Middle frontal gyrus (tissue), 1 donor: ENCODE data around the gene MRPL33.
A peak's percentile ranks its signal among the peaks of the same experiment; 100 is the strongest.
"Not testable (repeated sequence)": the region's sequence is repeated elsewhere in the genome, so short reads cannot be mapped to it uniquely, and the experiment has no call there.

Experiments used
- DNase-seq: peaks from one replicate; pipeline ENCODE4 v3.0.0-alpha.2; 2015; ENCODE audit warnings: low spot score; ENCODE audit errors: extremely low spot score

The MRPL33 gene

DNA sequence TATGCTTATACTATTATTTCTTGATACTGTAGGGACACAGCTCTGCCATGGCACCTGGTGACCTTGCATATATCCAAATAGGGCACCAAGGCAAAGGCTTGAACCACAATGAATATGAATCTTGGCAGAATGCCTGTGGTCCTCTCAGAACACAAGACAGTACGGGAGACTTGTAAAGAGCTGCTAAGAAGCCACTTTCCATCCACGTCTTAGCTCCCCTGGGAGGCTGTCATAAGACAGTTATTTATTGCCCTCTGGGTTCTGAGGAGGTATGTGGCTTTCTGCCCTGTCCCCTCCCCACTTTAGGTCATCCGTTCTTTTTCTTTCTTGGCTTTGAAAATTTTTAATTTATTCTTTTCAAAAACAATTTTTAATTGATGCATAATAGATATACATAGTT lies 29.8 kb upstream of the MRPL33 start:
- no peak for DNase-seq

DNA sequence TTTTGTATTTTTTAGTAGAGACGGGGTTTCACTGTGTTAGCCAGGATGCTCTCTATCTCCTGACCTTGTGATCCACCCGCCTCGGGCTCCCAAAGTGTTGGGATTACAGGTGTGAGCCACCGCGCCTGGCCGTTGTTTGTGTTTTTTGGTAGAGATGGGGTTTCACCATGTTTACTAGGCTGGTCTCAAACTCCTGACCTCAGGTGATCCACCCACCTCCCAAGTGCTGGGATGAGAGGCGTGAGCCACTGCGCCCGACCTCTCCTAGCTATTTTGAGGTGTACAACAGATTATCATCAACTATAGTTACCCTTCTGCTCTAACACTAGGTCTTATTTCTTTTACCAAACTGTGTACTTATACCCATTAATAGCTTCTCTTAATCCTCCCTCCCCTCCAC lies 28.9 kb upstream of the MRPL33 start:
- DNase-seq, result no peak

DNA sequence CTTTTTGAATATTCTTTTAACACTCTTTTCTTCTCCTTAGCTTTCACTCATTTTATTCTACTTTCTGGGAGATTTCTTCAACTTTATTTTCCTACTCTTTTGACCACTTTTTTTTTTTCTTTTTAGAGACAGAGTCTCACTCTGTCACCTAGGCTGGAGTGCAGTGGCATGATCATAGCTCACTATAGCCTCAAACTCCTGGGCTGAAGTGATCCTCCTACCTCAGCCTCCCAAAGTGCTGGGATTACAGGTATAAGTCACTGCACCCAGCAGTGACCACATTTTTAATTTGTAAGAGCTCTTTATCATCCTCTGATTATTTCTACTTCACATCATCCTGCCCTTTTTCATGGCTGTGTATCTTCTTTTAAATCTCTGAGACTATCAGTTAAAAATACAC lies 26.0 kb upstream of the MRPL33 start:
- DNase-seq, result not testable (repeated sequence)

DNA sequence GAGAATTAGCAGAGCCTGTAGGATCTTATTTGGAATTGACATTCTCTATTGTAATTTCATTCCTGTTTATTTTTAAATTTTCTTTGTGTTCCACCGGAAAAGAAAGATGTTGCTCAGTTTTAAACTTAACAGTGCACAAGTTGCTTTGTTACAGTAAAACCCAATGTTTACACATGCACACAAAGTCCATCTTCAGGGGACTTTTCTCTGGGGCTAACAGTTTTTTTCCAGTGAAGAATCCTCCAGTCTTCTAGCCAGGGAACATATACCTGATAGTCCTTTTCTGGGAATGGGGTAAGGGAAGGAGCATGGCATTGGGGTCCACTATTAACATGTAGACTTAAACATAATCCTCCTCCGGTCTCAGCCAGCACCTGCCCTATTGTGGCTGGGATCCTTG lies 25.2 kb upstream of the MRPL33 start:
- DNase-seq, result no peak

DNA sequence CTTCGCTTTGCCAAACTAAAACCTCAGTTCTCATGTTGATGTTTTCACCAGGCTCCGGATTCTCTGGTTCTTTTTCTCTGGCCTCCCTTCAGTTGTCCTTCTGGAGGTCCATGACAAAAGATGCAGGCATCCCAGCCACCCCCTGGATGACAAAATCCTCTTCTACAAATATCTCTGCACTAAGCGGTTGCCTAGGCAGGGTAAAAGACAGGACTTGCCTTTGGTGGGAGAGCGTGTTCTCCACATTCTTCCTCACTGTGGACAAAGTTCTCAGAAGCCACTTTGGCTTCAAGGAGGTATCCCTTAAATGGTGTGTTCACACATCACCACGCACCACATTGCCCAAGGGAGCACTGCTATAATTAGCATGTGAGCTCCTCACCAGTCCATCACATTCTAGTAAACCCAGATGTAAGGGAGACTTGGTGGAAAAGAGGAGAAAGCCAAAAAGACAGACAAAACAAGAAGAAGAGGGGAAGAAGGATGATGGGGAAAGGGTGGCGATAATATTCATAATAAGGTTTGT lies 23.6 kb upstream of the MRPL33 start:
- DNase-seq, result peak; percentile 4

DNA sequence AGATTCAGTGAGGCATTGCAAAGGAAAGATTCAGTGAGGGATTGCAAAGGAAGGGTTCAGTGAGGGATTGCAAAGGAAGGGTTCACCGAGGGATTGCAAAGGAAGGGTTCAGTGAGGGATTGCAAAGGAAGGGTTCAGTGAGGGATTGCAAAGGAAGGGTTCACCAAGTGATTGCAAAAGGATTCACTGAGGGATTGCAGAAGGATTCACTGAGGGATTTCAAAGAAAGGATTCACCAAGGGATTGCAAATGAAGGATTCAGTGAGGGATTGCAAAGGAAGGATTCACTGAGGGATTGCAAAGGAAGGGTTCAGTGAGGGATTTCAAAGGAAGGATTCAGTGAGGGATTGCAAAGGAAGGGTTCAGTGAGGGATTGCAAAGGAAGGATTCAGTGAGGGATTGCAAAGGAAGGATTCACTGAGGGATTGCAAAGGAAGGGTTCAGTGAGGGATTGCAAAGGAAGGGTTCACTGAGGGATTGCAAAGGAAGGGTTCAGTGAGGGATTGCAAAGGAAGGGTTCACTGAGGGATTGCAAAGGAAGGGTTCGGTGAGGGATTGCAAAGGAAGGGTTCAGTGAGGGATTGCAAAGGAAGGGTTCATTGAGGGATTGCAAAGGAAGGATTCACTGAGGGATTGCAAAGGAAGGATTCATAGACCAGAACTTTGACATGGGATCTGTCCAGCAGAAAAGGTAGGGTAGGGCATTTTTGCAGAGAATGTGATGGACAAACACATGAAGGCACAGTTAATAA lies 22.5 kb upstream of the MRPL33 start:
- not testable (repeated sequence) for DNase-seq

DNA sequence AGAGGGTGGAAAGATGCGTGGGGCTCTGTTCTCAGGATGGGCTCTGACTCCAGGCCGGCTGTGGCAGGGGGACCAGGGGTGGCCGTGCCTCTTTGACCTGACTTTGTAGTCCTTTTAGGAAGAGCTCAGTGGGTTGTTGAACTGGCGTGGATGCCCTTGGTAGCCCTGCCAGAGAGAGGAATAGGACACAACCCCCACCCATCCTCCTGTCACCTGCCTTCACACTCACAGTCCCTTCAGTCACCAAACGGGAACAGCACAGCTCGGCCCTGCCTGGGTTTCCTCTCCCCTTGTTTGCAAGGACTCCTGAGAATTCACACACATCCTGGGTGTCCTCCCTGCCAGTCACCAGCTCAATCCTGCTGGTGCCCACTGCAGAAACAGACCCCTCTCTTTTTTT lies 20.1 kb upstream of the MRPL33 start:
- no peak for DNase-seq

DNA sequence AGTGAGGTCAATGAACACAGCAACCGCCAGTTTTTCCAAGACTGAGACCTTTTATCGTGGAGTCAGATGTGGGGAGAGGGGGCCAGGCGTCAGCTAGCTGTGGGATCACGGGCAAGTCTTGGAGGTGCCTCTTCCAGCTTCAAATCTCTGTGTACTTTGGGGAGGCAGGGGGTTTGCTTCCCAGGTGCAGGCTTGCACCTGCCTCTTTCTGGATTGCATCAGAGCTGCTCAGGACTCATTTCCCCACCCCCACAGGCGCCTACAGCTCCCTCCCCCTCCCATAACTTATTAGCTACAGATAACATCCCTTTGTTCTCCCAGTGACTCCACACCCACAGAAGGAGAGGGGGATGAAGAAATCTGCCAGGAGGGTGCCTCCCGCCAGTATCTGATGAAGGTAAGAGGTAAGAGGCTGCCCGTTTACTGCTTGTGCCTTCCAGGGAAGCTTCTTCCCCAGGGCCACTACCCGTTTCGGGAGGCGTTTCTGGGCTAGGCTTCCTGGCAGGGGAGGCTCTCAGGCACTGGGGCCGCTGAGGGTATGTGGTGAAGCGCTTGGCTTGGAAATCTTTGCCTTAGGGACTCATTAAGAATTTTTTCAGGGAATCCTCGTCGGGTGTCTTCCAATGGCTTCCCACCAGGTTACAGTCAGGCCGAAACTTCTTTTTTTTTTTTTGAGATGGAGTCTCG lies 18.8 kb upstream of the MRPL33 start:
- no peak for DNase-seq

DNA sequence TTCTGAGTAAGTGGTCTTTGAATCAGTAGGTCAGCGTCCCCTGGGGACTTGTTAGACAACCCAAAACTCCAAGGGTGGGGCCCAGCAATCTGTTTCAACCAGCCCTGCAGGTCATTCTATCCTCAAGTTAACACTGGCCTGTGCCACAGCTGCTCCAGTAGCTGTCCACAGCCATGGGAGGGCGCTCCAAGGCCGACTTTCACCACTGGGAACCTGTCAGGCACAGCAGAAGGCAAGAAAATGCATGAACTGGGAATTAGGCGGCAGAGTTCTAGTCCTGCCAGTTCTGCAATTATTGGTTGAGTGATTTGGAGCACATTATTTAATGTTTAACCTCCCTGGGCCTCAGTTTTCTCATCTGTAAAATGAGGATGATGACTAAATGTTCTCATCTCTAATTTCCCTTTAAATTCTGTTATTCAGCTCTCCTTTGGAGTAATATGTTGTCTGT lies 17.4 kb upstream of the MRPL33 start:
- no peak for DNase-seq

DNA sequence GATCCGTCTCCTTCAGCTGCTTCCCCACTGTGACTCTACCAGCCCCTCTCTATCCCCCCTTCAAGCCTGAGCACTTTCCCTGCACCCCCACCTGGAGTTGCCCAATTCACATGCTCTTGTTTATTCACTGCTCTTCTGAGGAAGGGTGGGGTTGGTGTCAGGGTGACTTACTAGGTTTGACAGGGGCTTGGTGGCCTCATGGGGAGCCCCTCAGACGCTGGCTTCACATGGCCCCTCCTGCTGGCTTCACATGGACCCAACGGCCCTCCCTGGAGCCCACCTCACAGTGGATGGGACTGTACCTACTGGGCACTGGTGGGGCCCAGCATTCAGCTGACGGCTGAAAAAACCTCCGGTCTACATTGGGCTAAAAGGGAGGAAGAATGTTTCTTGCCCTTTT lies 16.7 kb upstream of the MRPL33 start:
- no peak for DNase-seq

DNA sequence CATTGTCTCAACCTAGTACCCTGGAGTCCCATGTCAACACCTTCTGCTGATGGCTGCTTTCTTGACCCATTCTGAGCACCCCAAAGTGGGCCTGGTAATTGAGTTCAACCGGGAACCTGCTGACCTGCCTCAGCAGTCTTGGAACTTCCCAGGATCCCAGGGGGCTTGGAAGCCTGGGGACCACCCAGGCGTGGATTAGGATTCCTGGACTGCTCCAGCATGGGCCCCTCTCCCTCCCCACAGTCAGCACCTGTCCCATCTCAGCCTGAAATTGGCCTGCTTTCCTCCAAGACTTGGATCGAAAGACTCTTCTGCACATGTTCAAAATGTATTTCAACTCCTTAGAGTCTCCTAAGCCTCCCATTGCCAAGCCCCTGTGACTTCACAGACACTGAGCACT lies 15.4 kb upstream of the MRPL33 start:
- DNase-seq, result no peak

DNA sequence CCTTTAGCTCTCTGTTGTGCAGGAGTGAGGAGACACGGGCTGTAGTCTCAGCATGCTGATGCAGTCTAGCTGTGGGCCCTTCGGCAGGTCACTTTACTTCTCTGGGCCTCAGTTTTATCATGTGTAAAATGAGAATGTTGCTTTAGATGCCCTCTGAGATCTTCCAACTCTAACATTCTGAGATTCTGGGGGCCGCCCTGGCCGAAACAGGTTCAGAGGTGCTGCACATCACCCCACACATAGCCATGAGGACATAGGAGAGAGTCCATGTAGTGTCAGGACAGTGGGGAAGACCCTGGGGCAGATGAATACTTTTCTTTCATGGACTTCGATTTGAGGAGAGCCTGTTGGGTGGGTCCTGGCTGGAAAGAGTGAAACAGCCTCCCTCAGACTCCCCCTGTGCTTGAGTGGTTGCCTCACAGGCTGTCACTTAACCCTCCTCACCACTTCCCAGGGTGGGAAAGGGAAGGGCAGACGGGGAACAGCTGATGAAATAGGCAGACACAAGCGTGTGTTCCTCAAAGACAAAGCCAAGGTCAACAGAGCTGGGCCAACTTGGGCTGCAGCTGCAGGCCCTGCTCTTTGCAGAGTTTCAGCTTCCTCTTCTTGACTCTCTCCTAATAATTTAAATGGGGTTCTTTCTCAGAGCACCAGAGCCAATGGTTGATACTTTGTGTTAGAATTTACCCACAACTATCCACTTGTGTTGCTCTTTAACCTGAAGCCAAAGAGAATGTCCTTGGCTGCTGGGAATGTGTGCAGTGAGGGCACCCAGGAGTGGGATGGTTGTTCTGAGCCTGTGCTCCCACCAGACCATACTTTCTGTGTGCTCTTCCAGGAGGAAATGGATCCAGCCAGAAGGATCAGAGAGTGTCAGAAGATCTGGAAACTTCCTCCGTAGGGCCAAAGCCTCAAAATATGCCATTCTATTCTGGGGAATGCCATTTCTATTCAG lies 14.7 kb upstream of the MRPL33 start:
- DNase-seq, result no peak

DNA sequence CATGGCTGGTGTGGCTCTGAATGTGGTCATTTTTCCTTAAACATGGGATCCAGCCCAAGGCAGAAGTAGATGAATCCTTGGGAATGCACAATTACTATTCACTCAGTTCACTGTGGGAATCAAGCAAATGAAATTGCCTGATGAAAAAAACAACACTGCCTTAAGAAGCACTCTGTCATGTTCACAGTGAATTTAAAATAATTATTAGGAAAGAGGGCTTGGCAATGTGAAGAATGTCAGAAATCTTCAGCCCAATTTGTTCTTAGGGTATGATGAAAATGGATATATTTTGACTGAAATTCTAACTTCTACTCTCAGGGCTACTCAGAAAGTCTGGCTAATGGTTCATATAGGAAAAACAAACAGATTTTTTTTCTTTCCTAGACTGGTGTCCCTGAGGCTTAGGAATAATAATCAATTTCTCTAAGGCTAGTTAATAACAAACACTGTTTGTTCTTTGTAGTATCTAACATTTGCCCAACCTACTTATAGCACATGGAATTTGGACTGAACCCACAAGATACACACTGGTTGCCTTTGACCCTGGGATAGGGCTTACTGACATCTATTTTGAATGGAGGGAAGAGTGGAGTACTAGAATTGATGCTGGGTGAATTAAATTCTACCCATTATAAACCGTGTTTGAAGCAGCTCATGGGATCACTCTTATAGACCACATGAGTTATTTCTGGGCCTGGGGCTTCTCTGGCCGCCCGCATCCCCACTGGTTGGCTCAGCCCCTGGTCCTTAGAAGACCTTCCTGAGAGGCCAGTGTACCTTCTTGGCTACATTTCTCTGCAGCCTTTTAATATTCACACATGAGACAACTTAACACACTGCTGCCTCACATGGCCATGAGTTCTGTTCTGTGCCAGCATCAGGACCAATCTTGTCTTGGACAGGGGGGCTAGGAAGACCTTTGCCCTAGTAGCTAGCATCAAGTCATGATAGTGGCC lies 8.3 kb upstream of the MRPL33 start:
- DNase-seq, result no peak

DNA sequence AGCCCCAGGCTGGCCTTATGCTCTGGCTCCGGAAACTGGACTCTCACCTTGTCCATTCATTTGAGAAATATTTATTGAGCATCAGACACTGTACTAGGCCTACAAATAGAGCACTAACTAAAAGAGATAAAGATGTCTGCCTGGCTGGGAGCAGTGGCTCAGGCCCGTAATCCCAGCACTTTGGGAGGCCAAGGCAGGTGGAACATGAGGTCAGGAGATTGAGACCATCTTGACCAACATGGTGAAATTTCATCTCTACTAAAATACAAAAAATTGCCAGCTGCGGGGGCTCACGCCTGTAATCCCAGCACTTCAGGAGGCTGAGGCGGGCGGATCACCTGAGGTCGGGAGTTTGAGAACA lies 7.6 kb upstream of the MRPL33 start:
- no peak for DNase-seq

DNA sequence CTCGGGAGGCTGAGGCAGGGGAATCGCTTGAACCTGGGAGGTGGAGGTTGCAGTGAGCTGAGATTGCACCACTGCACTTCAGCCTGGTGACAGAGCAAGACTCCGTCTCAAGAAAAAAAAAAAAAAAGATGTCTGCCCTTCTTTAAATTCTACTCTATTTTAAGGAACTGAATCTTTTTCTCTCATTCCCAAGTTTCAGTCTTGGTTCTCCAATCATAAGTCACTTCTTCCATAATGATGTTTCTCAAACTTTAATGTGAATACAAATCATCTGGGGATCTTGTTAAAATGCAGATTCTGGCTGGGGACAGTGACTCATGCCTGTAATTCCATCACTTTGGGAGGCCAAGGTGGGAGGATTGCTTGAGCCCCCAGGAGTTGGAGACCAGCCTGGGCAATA lies 7.0 kb upstream of the MRPL33 start:
- DNase-seq, result not testable (repeated sequence)

DNA sequence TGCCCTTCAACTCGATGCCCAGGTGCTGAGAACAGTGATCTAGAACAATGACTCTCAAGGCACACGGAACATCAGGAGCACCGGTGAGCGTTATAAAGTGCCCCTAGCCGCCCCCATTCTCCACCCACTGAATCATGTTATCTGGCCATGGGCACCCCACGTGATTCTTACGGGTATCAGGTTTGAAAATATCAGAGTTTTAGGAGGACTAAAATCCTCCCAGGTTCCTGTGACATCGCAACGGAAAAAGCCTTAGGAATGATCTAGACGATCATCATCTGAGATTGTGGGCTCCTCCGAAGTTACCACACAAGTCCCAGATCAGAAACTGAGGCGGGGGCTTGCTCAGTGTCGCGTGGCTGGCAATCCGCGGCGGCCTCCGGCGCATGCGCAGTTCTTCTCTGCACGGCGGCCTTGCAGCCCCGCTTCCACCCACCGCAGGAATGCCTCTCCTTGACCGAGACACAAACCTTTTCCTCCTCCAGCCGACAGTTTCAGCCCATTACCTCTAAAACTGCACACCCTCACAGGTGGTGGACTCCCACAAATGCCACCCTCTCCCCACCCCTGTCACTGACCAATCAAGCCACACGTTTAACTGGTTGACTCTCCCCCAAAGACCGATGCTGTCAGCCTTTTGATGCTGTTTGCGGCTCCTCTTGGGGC lies 5.8 kb upstream of the MRPL33 start:
- DNase-seq, result no peak

DNA sequence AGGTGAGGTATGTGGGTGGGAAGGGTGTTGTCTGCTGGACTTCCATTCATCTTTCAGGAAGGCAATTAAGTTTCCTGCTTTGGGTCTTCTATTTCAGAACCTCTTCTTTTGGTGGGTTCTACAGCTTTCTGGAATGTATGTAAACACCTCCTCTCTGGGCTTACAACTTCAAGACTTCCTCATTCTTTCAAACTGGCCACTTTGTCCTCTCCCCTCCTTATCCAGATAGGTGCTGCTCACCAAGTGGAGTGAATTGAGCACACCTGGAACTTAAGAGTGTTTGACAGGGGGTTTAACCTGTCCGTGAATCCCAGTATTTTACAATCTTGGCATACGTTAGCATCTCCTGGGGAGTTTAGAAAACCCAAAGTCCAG lies 5.2 kb upstream of the MRPL33 start:
- no peak for DNase-seq

DNA sequence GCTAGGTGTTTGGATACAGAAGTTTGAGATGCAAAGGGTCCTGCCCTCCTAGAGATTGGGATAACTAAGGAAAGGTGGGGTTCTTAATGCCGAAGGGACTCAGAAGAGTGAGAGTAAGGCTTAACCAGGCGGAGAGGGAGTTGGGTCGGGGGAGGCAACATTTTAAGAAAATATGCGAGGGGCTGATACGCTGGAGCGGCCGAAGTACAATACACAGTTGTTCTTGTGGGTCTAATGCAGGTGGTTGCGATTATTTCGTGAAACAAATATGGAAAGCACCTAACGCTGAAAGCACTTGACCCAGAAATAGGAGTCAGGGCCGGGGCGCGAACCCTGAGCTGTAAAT lies 344 bp upstream of the MRPL33 start:
- no peak for DNase-seq

DNA sequence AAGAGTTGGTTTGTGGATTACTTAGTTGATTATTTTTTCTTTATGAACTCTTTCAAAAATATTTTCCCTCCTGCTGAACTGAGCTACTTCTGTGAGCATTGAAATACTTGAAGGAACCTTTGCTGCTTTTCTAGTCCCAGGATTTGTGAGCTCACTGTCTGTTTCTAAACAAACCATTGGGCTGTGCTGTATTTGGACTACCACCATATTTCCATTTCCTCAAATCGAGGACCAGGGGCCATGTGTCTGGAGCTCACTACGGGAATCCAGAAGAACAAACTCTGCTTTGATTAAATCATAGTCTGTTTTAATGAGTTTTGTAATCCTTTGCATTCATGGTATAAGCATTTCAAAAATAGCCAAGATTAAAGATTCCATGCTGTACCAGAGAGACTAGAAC lies 1.3 kb downstream of the MRPL33 start:
- no peak for DNase-seq

DNA sequence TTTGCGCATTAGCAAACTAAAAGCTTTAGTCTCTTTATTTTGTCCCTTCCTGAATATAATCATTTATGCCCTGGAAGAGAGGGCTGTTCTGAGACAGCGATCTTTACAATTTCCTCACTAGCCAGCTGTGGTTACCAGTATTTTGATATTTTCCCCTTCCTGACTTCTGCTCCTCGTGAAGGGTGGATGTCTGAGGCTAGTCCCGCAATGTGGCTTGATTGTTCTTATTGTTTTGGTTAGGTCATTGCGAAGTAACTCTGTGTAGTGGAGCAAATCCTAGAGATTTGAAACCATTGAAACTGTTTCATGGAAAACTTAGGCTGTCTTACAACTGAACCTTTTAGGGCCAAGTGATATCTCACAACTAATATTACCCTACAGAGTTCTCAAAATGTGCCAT lies 2.4 kb downstream of the MRPL33 start:
- DNase-seq, result no peak
